Measurements from ENCODE around the gene SHLD2.
"Not testable (repeated sequence)": the region's sequence is repeated elsewhere in the genome, so short reads cannot be mapped to it uniquely, and the experiment has no call there.

Gene SHLD2

GRCh38 chr10:87134440-87134839, 39.4 kb downstream of the SHLD2 start:
- H3K27ac ChIP-seq; DNase-seq (ENCODE audit: low read depth, low spot score): not testable (repeated sequence)

DNA sequence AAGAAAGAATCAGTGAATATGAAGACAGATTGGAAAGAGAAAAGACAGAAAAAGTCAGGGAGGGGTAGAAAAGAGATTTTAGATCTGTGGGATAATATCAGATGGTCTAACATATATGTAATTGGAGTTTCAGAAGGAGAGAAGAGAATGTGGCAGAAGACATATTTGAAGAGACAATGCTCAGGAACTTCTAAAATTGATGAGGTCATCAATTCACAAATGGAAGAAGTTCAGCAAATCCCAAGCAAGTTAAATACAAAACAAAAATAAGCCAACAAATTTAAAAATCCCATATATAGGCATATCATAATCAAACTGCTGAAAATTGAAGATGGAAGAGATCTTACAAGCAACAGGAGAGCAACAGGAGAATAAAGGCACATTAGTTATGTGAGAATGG, 42.5 kb downstream of the SHLD2 start:
- DNase-seq (ENCODE audit: low read depth, low spot score); H3K27ac ChIP-seq: not testable (repeated sequence)

GRCh38 chr10:87142230-87143108, 47.5 kb downstream of the SHLD2 start:
- DNase-seq (ENCODE audit: low read depth, low spot score); H3K27ac ChIP-seq: not testable (repeated sequence)

DNA sequence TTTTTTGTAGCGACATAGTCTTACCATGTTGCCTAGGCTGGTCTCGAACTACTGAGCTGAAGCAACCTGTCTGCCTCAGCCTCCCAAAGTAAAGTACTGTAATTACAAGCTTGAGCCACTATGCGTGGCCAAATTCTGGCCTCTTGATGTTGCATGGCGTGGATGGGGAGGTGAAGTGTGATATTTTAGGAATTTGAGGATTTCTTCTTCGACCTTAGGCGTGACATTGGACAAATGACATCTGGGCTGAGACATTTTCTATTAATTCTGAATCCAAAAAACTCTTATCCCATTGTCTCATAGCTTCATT, 48.1 kb downstream of the SHLD2 start:
- not testable (repeated sequence) for DNase-seq (ENCODE audit: low read depth, low spot score); H3K27ac ChIP-seq

DNA sequence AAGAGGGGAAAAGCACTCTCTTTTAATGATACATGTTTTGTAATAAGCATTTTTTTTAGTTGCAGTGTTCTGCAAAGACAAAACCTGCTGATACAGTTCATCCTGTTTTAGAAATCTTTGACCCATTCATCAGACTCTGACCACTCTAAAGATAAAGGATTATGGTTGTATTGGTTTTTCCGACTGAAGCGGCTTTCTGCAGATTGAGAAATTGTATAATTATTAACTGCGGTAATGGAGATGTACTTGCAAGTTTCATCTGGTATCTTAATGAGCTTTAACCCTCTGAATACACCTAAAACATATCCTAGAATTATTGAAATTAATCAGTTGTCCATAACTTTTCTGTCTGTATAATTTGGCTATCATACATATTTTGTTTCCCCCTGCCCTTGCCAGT, 50.6 kb downstream of the SHLD2 start:
- DNase-seq (ENCODE audit: low read depth, low spot score): not testable (repeated sequence)

DNA sequence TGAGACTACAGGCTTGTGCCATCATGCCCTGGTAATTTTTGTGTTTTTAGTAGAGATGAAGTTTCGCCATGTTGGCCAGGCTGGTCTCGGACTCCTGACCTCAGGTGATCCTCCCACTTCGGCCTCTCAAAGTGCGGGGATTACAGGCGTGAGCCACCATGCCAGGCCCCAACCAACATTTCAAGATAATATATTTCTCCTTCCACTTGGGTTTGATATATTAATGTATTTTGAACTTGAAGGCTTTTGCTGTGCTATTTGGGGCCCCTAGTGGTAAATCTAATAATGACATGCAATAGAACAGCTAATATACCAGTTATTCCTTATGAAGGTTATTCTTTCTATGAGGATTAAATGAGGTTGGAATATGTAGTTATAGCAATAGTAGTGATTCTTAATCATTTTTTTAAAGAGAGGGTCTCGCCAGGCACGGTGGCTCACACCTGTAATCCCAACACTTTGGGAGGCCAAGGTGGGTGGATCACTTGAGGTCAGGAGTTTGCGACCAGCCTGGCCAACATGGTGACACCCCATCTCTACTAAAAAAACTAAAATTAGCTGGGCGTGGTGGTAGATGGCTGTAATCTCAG, 54.1 kb downstream of the SHLD2 start:
- H3K27ac ChIP-seq; DNase-seq (ENCODE audit: low read depth, low spot score): not testable (repeated sequence)

More for the DNA sequence above, 50.6 kb downstream of the SHLD2 start:
- H3K27ac ChIP-seq: not testable (repeated sequence)

- not testable (repeated sequence) for H3K27ac ChIP-seq; DNase-seq (ENCODE audit: low read depth, low spot score)
Measured at GRCh38 chr10:87151516-87151915, 56.5 kb downstream of the SHLD2 start.

DNA sequence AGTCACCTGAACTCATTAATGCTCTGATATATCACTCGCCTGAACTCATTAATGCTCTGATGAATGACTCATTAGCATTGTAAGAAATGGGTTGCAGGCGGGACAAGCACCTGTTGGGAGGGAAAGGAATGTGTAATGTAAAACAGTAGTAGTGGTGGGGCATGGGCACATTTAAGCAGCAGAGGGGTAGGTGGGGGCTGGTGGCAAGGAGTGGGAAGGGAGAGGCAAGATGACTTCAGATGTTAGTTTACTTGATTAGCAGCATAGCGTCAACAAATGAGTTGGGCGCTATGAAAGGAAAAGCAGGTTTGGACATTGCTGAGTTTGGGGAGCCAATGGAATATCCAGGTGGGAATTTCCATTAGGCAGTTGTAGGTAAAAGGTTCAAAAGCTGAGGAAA, 61.8 kb downstream of the SHLD2 start:
- not testable (repeated sequence) for H3K27ac ChIP-seq; DNase-seq (ENCODE audit: low read depth, low spot score)

DNA sequence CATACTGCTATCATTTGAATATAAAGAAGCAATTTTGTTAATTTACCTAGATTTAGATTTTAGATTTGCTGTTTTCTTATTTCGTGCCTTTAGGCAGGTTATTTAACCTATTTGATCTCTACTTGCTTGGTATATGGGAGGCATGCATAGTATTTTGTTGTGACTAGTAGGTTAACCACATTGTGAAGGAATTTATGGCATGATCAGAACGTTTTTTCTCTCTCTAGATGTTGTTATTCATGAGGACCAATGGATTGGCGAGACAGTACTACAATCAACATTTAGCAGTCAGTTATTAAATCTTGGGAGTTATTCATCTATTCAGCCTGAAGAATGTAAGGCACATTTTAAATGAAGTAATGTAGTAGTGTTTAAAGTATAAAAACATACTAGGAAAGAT, 62.8 kb downstream of the SHLD2 start:
- not testable (repeated sequence) for H3K27ac ChIP-seq; DNase-seq (ENCODE audit: low read depth, low spot score)

- not testable (repeated sequence) for H3K27ac ChIP-seq; DNase-seq (ENCODE audit: low read depth, low spot score)
Measured at GRCh38 chr10:87162703-87163293, 67.8 kb downstream of the SHLD2 start.

GRCh38 chr10:87163414-87163813, 68.4 kb downstream of the SHLD2 start:
- DNase-seq (ENCODE audit: low read depth, low spot score); H3K27ac ChIP-seq: not testable (repeated sequence)

- DNase-seq (ENCODE audit: low read depth, low spot score); H3K27ac ChIP-seq: not testable (repeated sequence)
Measured at GRCh38 chr10:87169857-87170256, 74.9 kb downstream of the SHLD2 start.

DNA sequence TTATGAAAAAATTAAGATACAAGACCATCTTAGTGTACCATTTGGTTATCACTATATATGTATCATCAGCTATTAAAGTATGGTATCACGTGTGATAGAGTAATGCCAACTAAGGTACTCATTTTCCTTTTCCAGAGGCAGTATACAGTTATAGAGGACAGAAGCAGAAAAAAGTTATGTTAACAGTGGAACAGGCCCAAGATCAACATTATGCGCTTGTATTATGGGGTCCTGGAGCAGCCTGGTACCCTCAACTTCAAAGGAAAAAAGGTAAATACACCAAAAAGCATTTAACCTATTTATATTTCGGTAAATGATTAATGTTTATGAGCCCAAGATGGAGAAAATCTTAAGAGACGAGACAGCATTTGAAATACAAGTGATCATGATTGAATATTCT, 75.7 kb downstream of the SHLD2 start:
- DNase-seq (ENCODE audit: low read depth, low spot score); H3K27ac ChIP-seq: not testable (repeated sequence)

DNA sequence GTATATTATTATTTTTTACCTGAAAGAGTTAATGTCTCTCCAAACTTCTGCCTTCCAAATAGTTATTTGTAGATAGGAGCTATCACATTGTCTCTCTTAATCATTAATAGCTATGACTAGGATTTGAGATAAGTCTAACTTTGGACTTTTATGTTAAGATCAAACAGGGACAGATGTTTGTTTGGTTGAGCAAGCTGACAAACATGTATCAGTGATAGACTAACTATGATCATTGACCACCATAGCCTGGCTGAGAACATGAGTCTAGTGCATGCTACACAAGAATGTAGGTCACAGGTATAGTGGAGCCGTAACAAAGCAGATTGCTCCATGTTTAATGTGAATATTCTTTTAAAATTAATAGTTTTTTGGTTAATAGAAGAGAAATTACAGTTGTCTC, 76.7 kb downstream of the SHLD2 start:
- H3K27ac ChIP-seq; DNase-seq (ENCODE audit: low read depth, low spot score): not testable (repeated sequence)

- DNase-seq (ENCODE audit: low read depth, low spot score); H3K27ac ChIP-seq: not testable (repeated sequence)
Measured at GRCh38 chr10:87172178-87172577, 77.2 kb downstream of the SHLD2 start.

GRCh38 chr10:87177587-87177986, 82.6 kb downstream of the SHLD2 start:
- H3K27ac ChIP-seq; DNase-seq (ENCODE audit: low read depth, low spot score): not testable (repeated sequence)

DNA sequence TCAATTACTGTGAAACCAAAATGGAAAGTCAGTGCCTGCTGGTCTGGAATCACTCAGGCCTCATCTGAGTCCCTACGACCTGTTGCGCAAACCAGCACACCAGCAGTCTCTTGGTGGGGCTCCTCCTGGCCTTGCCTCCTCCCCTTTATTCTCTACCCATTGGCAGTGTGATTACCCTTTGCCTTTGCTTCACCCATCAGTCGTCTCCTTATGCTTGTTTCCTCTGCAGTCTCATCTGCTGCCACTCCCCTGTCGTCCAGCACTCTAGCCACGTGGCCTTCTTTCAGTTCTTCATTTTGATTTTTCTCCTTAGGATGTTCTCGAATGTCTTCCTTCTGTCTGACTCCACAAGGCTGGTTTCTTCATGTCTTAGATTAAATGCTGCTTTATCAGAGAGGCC, 89.4 kb downstream of the SHLD2 start:
- not testable (repeated sequence) for DNase-seq (ENCODE audit: low read depth, low spot score); H3K27ac ChIP-seq

DNA sequence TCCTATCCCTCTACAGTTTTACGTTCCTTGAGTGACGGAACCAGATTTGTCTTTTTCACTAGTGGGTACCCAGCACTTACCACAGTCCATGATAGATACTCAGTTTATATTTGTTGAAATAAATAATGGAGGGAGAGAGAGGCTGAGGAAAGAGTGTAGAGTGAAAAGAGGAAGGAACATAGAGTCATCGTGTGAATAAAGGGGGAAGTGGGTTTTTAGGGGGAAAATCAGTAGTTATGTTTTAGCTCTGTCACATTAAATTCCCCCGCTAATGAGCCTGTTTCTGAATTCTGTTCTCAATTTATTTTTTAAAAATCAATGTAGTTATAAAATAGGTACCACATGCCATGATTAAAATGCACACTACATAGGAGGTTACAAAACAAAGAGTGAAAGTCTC, 91.0 kb downstream of the SHLD2 start:
- not testable (repeated sequence) for H3K27ac ChIP-seq; DNase-seq (ENCODE audit: low read depth, low spot score)

- DNase-seq (ENCODE audit: low read depth, low spot score); H3K27ac ChIP-seq: not testable (repeated sequence)
Measured at GRCh38 chr10:87187573-87187972, 92.6 kb downstream of the SHLD2 start.

- H3K27ac ChIP-seq; DNase-seq (ENCODE audit: low read depth, low spot score): not testable (repeated sequence)
Measured at GRCh38 chr10:87191841-87192240, 96.8 kb downstream of the SHLD2 start.

DNA sequence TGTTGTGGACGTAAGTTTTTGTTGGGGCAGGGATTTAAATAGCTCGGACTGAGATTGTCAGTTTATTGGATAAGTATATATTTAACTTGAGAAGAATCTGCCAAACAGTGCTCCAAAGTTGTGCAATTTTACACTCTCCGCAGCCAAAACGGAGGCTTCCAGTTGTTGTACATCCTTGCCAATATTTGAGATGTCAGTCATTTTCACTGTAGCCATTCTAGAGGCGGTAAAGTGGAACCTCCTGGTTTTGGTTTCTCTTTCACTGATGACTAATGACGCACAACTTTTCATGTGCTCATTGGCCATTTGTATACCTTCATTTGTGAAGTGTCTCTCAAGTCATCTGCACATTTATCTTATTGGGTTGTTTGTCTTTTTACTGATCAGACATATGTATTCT, 105.9 kb downstream of the SHLD2 start:
- H3K27ac ChIP-seq: peak overlapping the region; percentile 25
- DNase-seq (ENCODE audit: low read depth, low spot score): peak; percentile 36
